ENCODE results near the gene DIS3L. TPM values are rescaled to one million over a fixed set of nuclear protein-coding genes. Genes with fewer than 3 reads are reported as not detected.

DIS3L gene
- total and polyA plus RNA-seq, 2 donors from 2014 or later, result 10.6 to 28.5 TPM

DNA sequence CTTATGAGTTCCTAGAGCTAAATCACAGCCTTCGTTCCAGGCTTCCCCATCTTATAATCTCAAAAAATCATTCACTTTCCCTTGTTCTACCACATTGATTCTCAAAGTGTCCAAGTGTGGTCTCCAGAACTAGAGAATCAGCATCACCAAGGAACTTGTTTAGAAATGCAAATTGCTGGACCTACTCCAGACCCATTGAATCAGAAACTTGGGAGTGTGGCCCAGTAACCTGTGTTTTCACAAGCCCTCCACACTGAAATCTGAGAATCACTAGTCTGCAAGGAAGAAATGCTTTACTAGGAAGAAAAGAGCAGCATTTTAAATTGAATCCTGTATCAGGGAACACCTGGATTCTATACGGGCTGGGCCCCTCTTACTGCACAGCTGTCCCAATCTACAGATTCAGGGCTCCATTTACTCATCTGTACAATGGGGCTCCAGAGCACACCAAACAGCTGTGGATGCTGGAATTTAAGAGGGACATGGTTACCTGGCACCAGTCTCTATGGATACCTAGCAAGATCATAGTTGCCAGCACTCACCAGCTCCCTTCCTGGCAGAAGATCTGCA, 43.7 kb upstream of the DIS3L start:
- FAIRE-seq (no peak), DNase-seq (no peak)
- Histone ChIP-seq H3K4me1 (ENCODE audit: control insufficient read depth in 2 of 3, insufficient read depth in 2 of 3, low read depth in 1 of 3, low read length in 3 of 3) (peaks cover 0 to 10% (median 0%) of the 10 kb centered on the region in 3 donors), H3K9me3 (ENCODE audit: control insufficient read depth in 2 of 3, insufficient read depth in 1 of 3, low read length in 3 of 3) (no peaks in the 10 kb centered on the region), H3K9ac (ENCODE audit: low read length in 3 of 3) (no peak overlapping the region), H3K4me3 (ENCODE audit: low read length in 3 of 3) (no peak overlapping the region), H3K27ac (ENCODE audit: low read depth in 2 of 2, low read length in 2 of 2) (no peak overlapping the region), H3K36me3 (ENCODE audit: control insufficient read depth in 2 of 3, insufficient read depth in 3 of 3, low read length in 3 of 3) (no peaks in the 10 kb centered on the region), H3K27me3 (ENCODE audit: control insufficient read depth, insufficient read depth, low read length) (peaks cover 20% of the 10 kb centered on the region)
- intact Hi-C loops (cut with DNase I), result no loop called here
- TF ChIP-seq, protein P1, sequence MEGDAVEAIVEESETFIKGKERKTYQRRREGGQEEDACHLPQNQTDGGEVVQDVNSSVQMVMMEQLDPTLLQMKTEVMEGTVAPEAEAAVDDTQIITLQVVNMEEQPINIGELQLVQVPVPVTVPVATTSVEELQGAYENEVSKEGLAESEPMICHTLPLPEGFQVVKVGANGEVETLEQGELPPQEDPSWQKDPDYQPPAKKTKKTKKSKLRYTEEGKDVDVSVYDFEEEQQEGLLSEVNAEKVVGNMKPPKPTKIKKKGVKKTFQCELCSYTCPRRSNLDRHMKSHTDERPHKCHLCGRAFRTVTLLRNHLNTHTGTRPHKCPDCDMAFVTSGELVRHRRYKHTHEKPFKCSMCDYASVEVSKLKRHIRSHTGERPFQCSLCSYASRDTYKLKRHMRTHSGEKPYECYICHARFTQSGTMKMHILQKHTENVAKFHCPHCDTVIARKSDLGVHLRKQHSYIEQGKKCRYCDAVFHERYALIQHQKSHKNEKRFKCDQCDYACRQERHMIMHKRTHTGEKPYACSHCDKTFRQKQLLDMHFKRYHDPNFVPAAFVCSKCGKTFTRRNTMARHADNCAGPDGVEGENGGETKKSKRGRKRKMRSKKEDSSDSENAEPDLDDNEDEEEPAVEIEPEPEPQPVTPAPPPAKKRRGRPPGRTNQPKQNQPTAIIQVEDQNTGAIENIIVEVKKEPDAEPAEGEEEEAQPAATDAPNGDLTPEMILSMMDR (IDR thresholded peaks at IDR 0.05; ENCODE audit: borderline replicate concordance, extremely low read depth, insufficient read depth), result no peak

DNA sequence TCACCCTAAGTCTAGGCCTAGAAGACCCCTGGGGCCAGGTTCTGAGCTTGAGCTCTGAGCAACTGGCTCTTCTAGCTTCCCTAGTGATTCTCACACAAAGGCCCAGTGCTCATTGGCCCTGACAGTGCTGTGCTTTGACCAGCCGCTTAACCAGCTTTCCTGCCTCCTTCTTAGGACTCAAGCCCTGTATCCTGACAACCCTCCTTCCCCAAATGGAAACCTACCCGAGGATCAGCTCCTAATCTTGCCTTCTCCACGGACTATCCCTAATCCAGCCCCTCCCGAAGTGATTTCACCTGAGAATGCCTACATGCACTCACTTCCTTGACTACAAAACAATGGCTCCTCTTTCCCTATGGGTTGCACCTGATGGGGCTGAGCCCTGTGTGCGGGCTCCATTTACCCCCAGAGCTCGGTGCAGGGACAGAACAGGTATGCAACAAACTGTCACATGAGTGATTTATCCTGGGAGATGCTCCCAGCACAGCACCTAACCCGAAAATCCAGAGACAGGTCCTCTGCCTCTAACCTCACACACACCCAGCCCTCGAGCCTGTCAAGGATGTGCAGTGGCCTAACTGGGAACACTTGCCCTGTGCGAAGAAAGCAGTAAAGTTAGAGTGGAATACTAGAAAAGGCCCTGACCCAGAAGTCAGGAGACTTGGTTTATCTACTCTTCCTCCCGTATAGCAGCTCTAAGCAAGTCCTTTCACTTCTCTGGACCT, 42.1 kb upstream of the DIS3L start:
- FAIRE-seq, result no peak
- H3K4me1 ChIP-seq (ENCODE audit: control insufficient read depth in 2 of 3, insufficient read depth in 2 of 3, low read depth in 1 of 3, low read length in 3 of 3), result peaks cover 0 to 10% (median 0%) of the 10 kb centered on the region in 3 donors
- intact Hi-C loops (cut with DNase I), result no loop called here
- no peak overlapping the region for H3K9ac ChIP-seq (ENCODE audit: low read length in 3 of 3)
- peaks cover 33% of the 10 kb centered on the region for H3K27me3 ChIP-seq (ENCODE audit: control insufficient read depth, insufficient read depth, low read length)
- H3K36me3 ChIP-seq (ENCODE audit: control insufficient read depth in 2 of 3, insufficient read depth in 3 of 3, low read length in 3 of 3), result no peaks in the 10 kb centered on the region
- H3K27ac ChIP-seq (ENCODE audit: low read depth in 2 of 2, low read length in 2 of 2), result no peak overlapping the region
- H3K9me3 ChIP-seq (ENCODE audit: control insufficient read depth in 2 of 3, insufficient read depth in 1 of 3, low read length in 3 of 3), result no peaks in the 10 kb centered on the region
- H3K4me3 ChIP-seq (ENCODE audit: low read length in 3 of 3), result no peak overlapping the region
- TF ChIP-seq, protein P1 (IDR thresholded peaks at IDR 0.05; ENCODE audit: borderline replicate concordance, extremely low read depth, insufficient read depth), result no peak
- DNase-seq, result no peak

DNA sequence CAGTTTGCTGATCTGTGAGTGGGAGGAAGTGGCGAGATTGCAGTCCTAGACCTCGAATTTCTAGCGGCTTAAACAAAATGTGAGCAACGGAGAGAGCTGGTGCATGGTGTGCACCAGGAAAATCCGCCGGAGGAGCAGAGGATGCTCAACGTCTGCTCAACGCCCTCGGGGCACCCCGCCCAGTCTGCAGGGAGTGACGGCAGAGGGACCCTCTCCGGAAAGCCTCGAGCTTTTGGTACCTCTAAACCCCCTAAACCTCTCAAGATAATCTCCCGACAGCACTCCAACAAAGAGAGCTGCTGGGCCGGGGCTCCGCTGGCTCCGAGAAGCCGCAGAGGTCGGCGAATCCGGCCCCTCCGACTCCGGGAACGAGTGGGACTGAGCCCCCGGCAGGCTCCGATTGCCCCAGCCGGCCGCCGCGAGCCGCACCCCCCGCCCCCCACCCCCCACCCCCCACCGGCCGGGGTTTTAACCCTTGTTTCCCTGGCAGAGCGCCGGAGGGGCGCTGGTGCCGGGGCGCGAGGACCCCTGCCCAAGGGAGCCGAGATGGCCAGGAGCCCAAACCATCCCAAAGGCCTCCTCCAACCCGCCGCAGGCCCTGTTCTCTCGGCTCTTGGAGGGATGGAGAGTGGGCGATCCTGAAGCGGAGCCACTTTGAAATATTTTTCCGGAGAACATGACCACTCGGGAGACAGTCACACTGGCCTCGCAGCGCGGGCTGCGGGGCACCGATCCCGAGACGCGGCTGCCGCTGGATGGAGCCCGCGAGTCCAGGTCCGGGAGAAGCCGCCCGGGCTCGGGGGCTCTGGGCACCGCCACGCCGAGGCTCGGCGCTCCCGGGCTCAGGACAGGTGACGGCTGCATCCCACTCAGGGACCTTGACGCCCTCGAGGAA, 41.3 kb upstream of the DIS3L start:
- DNase-seq, result peak; percentile 72 to 85 (median 79)
- H3K9ac ChIP-seq (ENCODE audit: low read length in 3 of 3), result no peak overlapping the region
- FAIRE-seq, result no peak
- TF ChIP-seq, protein P1 (IDR thresholded peaks at IDR 0.05; ENCODE audit: borderline replicate concordance, extremely low read depth, insufficient read depth), result peak; percentile 42
- peaks cover 0 to 10% (median 0%) of the 10 kb centered on the region in 3 donors for H3K4me1 ChIP-seq (ENCODE audit: control insufficient read depth in 2 of 3, insufficient read depth in 2 of 3, low read depth in 1 of 3, low read length in 3 of 3)
- H3K27me3 ChIP-seq (ENCODE audit: control insufficient read depth, insufficient read depth, low read length), result peaks cover 37% of the 10 kb centered on the region
- intact Hi-C loops (cut with DNase I), result no loop called here
- H3K36me3 ChIP-seq (ENCODE audit: control insufficient read depth in 2 of 3, insufficient read depth in 3 of 3, low read length in 3 of 3), result no peaks in the 10 kb centered on the region
- H3K27ac ChIP-seq (ENCODE audit: low read depth in 2 of 2, low read length in 2 of 2), result no peak overlapping the region
- H3K9me3 ChIP-seq (ENCODE audit: control insufficient read depth in 2 of 3, insufficient read depth in 1 of 3, low read length in 3 of 3), result no peaks in the 10 kb centered on the region
- H3K4me3 ChIP-seq (ENCODE audit: low read length in 3 of 3), result peak overlapping the region in 2 of 3 donors; percentile 62
